ENCODE data around the gene BMP6.

GRCh38 chr6:7848229-7848628 is 122.3 kb downstream of the BMP6 start:
- TF ChIP-seq CTCF (conservative IDR thresholded peaks at IDR 0.05) (no peak), EZH2 (IDR thresholded peaks at IDR 0.05; ENCODE audit: low read depth) (no peak)
